ENCODE measurements around the gene ARHGEF10L.

Gene ARHGEF10L

GRCh38 chr1:17558541-17558940 is 19.0 kb downstream of the ARHGEF10L start:
- Mint-ChIP-seq H3K27me3 (peaks cover 23% of the 10 kb centered on the region), H3K27ac (peak overlapping the region in 1 of 2 donors; percentile 30), H3K4me3 (no peak overlapping the region), H3K9me3 (no peaks in the 10 kb centered on the region), H3K4me1 (no peaks in the 10 kb centered on the region)
- no peak for DNase-seq
- no peak for ATAC-seq

DNA sequence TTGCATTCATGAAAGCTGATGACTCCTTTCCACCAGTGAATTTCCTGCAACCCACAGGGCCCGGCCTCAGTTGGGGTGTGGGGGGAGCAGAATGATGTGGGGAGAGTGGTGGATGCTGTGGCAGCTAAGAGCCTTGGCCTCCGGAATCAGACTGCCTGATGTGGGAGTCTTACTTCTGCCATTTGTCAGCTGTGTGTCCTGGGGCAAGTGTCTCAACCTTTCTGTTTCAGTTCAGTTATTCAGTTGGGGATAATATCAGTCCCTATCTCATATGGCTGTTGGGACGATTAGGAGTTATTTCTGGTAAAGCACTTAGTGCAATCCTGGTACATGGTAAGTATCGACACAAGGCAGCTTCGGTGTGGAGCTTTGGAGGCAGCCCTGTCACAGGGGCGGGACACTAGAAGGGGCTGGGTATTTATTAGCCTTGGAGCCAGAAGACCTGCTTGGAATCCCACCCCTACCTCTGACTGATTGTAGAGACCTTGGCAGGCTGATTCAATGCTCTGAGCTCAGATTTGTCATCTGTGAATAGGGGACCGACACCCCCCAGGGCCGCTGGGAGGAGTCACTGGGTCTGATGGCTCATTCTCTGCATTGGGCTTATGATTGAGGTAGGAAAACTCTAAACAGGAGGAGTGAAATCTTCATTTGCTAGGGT is 19.6 kb downstream of the ARHGEF10L start:
- no peak overlapping the region for H3K4me3 Mint-ChIP-seq
- no peaks in the 10 kb centered on the region for H3K4me1 Mint-ChIP-seq
- ATAC-seq (no peak), DNase-seq (no peak)
- H3K27ac Mint-ChIP-seq = no peak overlapping the region
- H3K27me3 Mint-ChIP-seq = peaks cover 19% of the 10 kb centered on the region
- no peaks in the 10 kb centered on the region for H3K9me3 Mint-ChIP-seq

GRCh38 chr1:17559615-17560419 is 20.3 kb downstream of the ARHGEF10L start:
- peaks cover 15% of the 10 kb centered on the region for H3K27me3 Mint-ChIP-seq
- H3K9me3 Mint-ChIP-seq = no peaks in the 10 kb centered on the region
- ATAC-seq (no peak), DNase-seq (no peak)
- no peak overlapping the region for H3K4me3 Mint-ChIP-seq
- H3K27ac Mint-ChIP-seq = no peak overlapping the region
- no peaks in the 10 kb centered on the region for H3K4me1 Mint-ChIP-seq

GRCh38 chr1:17561247-17561548 is 21.7 kb downstream of the ARHGEF10L start:
- Mint-ChIP-seq H3K27me3 (peaks cover 8% of the 10 kb centered on the region), H3K4me3 (no peak overlapping the region), H3K4me1 (no peaks in the 10 kb centered on the region), H3K9me3 (no peaks in the 10 kb centered on the region), H3K27ac (no peak overlapping the region)
- DNase-seq = no peak
- no peak for ATAC-seq

GRCh38 chr1:17561561-17561985 is 22.1 kb downstream of the ARHGEF10L start:
- H3K27ac Mint-ChIP-seq = peak overlapping the region in 1 of 2 donors; percentile 73
- peaks cover 8% of the 10 kb centered on the region for H3K27me3 Mint-ChIP-seq
- DNase-seq (no peak), ATAC-seq (no peak)
- no peaks in the 10 kb centered on the region for H3K9me3 Mint-ChIP-seq
- no peaks in the 10 kb centered on the region for H3K4me1 Mint-ChIP-seq
- no peak overlapping the region for H3K4me3 Mint-ChIP-seq

DNA sequence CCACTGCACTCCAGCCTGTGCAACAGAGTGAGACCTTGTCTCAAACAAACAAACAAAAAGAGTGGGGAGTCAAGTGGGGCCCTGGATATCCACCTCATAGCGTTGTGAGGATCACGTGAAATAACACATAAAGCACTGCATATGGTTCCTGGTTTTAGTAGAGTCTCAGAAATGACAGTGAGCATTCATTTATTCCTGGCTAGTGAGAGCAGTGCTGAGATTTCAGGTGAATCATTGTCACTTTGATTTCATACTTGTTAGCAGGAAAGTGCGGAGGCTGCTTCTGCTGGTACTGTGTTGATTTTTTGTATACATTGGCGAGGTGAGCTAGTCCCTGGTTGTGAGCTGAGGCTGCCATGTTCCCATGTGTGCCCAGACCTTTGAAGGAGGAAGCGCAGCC is 22.9 kb downstream of the ARHGEF10L start:
- no peak for DNase-seq
- ATAC-seq = no peak
- Mint-ChIP-seq H3K27ac (no peak overlapping the region), H3K4me3 (no peak overlapping the region), H3K27me3 (peaks cover 8% of the 10 kb centered on the region), H3K4me1 (no peaks in the 10 kb centered on the region), H3K9me3 (no peaks in the 10 kb centered on the region)

GRCh38 chr1:17563494-17564281 is 24.2 kb downstream of the ARHGEF10L start:
- no peak overlapping the region for H3K4me3 Mint-ChIP-seq
- DNase-seq (no peak), ATAC-seq (no peak)
- H3K27me3 Mint-ChIP-seq = peaks cover 17% of the 10 kb centered on the region
- H3K4me1 Mint-ChIP-seq = no peaks in the 10 kb centered on the region
- H3K27ac Mint-ChIP-seq = no peak overlapping the region
- no peaks in the 10 kb centered on the region for H3K9me3 Mint-ChIP-seq

- Mint-ChIP-seq H3K27me3 (peaks cover 23% of the 10 kb centered on the region), H3K4me3 (no peak overlapping the region), H3K27ac (no peak overlapping the region), H3K9me3 (no peaks in the 10 kb centered on the region), H3K4me1 (no peaks in the 10 kb centered on the region)
- DNase-seq = no peak
- ATAC-seq = no peak
Observed at GRCh38 chr1:17564458-17565393, 25.2 kb downstream of the ARHGEF10L start.

- Mint-ChIP-seq H3K9me3 (no peaks in the 10 kb centered on the region), H3K27ac (no peak overlapping the region), H3K27me3 (peaks cover 32% of the 10 kb centered on the region), H3K4me3 (no peak overlapping the region), H3K4me1 (no peaks in the 10 kb centered on the region)
- ATAC-seq = no peak
- no peak for DNase-seq
Observed at GRCh38 chr1:17565461-17566252, 26.2 kb downstream of the ARHGEF10L start.

DNA sequence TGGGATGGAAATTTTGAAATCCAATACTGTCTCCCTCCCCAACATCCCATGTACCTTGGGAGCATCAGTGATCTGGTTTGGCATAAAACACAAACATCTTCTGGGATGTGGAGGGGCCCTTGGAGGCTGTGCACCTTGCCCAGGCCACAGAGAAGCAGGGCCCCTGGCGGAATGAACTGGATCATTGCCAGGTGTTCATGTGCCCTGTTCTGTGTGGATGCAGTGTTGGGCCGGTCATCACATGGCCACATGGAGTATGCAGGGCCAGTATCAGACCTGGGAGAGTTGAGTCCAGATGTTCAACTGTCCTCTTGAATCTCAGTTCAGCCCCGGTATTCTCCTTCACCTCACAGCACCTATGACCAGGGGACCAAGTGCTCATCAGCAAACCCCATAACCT is 26.9 kb downstream of the ARHGEF10L start:
- Mint-ChIP-seq H3K27ac (no peak overlapping the region), H3K9me3 (no peaks in the 10 kb centered on the region), H3K4me1 (no peaks in the 10 kb centered on the region), H3K27me3 (peaks cover 34% of the 10 kb centered on the region), H3K4me3 (no peak overlapping the region)
- DNase-seq (no peak), ATAC-seq (no peak)

DNA sequence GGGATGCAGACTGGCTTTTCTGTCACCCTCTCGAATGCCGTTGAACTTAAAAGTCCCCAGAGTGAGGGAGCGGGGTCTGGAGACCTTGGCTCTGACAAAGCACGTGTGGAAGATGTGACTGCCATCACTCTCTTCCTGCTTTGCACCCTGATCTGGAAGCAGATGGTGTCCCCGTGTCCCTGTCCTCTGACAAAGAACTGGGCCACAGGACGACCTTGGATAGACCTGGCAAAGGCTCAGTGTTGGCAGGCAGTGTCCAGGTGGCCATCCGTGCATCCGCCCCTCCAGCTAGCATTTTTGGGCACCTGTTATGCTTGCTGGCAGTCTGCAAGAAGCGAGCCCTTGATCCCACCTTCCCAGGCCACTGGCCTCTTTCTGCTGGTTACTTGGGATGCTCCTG is 27.4 kb downstream of the ARHGEF10L start:
- DNase-seq = no peak
- Mint-ChIP-seq H3K9me3 (no peaks in the 10 kb centered on the region), H3K27me3 (peaks cover 34% of the 10 kb centered on the region), H3K27ac (no peak overlapping the region), H3K4me3 (no peak overlapping the region), H3K4me1 (no peaks in the 10 kb centered on the region)
- no peak for ATAC-seq

GRCh38 chr1:17567582-17567981 is 28.1 kb downstream of the ARHGEF10L start:
- Mint-ChIP-seq H3K4me1 (no peaks in the 10 kb centered on the region), H3K27ac (no peak overlapping the region), H3K9me3 (no peaks in the 10 kb centered on the region), H3K27me3 (peaks cover 31% of the 10 kb centered on the region), H3K4me3 (no peak overlapping the region)
- no peak for DNase-seq
- ATAC-seq = no peak

- ATAC-seq = no peak
- no peak for DNase-seq
- Mint-ChIP-seq H3K4me1 (no peaks in the 10 kb centered on the region), H3K27me3 (peaks cover 26% of the 10 kb centered on the region), H3K9me3 (no peaks in the 10 kb centered on the region), H3K27ac (peak overlapping the region in 1 of 2 donors; percentile 81), H3K4me3 (no peak overlapping the region)
Observed at GRCh38 chr1:17568014-17568900, 28.8 kb downstream of the ARHGEF10L start.
